ENCODE data around the gene GALNT18. TPM values are rescaled to one million over a fixed set of nuclear protein-coding genes. Genes with fewer than 3 reads are reported as not detected.

The GALNT18 gene
- total RNA-seq, 2 experiments from 2014 or later = 6.8 to 7.4 TPM

DNA sequence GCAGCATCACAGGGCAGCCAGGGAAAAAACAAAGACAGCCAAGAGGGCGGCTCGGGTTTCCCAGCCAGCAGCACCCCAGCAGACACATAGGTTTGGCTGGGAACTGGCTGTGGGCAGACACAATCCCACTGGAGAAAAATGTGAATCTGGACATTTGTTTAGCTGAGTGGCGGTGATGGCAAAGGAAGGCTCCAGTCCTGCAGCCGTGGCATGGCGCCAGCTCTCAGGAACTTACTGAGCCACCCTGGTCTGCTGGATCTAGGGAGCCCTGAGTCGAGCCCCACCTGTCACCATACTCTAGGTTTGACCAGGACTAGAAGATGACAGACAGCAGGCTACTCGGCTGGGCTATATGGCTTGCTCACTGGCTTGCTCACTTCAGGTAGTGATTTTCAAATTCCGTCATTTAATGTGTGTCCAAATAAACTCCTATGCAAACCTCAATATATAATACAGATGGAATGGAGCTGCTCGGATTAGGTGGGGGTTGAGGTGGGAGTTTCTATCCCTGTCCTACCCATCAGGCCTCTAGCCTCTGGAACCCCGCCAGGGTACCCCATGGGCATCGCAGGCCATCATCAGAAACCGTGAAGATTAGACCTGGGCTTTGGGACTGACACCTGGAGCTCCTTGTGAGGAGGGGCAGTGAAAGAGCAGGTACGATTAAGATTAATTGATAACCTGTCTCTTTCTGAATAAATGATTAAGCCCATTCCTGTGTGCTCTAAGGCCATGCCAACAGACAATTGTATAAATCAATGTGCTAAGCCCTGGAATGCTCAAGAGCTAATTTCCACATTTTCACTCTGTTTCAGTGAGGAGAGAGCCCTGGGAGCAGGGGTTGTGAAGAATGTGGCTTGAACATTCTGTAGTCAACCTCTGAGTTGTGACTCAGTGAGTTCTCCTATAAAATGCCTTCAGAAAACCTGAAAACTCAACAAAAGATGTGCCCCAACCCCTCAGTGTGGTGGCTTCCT lies 42.5 kb downstream of the GALNT18 start:
- TF ChIP-seq, protein P1, sequence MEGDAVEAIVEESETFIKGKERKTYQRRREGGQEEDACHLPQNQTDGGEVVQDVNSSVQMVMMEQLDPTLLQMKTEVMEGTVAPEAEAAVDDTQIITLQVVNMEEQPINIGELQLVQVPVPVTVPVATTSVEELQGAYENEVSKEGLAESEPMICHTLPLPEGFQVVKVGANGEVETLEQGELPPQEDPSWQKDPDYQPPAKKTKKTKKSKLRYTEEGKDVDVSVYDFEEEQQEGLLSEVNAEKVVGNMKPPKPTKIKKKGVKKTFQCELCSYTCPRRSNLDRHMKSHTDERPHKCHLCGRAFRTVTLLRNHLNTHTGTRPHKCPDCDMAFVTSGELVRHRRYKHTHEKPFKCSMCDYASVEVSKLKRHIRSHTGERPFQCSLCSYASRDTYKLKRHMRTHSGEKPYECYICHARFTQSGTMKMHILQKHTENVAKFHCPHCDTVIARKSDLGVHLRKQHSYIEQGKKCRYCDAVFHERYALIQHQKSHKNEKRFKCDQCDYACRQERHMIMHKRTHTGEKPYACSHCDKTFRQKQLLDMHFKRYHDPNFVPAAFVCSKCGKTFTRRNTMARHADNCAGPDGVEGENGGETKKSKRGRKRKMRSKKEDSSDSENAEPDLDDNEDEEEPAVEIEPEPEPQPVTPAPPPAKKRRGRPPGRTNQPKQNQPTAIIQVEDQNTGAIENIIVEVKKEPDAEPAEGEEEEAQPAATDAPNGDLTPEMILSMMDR (IDR thresholded peaks at IDR 0.05) = no peak
- DNase-seq (no peak), ATAC-seq (no peak)
- intact Hi-C loops (cut with micrococcal nuclease) = no loop called here
- Mint-ChIP-seq H3K4me1 (ENCODE audit: low read depth) (no peaks in the 10 kb centered on the region), H3K36me3 (ENCODE audit: low read depth) (no peaks in the 10 kb centered on the region), H3K27me3 (no peaks in the 10 kb centered on the region), H3K27ac (no peak overlapping the region), H3K9me3 (no peaks in the 10 kb centered on the region), H3K4me3 (no peak overlapping the region)
- POLR2A ChIA-PET = no interaction called here
- CTCF ChIA-PET = no interaction called here

DNA sequence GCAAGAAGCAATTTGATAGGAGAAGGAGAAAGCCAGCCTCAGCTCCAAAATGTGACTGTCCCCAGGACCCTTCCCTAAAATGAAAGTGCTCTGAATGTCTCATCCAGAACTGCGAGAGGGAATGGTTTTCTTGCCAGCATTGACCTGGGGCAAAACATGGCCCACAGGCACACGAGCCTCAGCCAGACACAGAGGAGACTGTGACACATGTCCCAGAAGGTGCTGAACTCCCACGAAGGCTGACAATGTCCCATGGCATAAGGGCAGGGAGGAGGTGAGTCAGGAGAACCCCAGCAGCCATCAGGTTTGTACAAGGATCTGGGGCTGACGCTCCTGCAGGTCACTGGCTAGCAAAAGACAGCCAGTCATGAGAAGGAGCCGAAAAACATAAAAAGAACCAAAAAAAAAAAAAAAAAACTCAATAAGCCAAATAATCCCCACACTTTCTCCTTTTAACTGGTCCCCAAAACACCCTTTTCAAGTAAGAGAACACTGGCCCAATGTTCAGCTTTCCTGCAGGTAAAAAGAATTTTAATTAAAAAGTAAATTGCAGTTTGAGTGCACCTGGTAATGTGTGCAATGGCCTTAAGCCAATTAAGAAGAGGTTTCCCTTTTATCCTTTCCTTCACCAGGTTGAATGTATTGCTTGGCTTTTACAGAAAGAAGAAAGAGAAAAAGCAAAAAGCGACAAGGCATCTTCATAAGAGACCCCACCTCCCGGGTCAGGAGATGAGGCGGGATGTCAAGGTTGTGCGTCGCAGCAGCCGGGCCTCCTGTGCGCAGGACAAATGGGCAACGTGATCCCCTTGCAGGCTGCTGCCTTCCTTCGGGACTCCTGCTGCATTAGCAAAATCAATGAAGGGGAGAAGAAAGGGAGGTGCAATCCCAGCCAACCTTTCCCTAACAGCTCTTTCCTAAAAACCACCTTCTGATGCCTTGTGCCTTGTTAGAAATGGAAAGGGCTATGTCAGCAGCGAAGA lies 43.6 kb downstream of the GALNT18 start:
- intact Hi-C loops (cut with micrococcal nuclease) = no loop called here
- POLR2A ChIA-PET = no interaction called here
- no peaks in the 10 kb centered on the region for H3K27me3 Mint-ChIP-seq
- ATAC-seq (no peak), DNase-seq (no peak)
- CTCF ChIA-PET = no interaction called here
- no peaks in the 10 kb centered on the region for H3K9me3 Mint-ChIP-seq
- H3K27ac Mint-ChIP-seq = no peak overlapping the region
- no peaks in the 10 kb centered on the region for H3K4me1 Mint-ChIP-seq (ENCODE audit: low read depth)
- no peaks in the 10 kb centered on the region for H3K36me3 Mint-ChIP-seq (ENCODE audit: low read depth)
- H3K4me3 Mint-ChIP-seq = no peak overlapping the region
- TF ChIP-seq, protein P1 (IDR thresholded peaks at IDR 0.05) = no peak

DNA sequence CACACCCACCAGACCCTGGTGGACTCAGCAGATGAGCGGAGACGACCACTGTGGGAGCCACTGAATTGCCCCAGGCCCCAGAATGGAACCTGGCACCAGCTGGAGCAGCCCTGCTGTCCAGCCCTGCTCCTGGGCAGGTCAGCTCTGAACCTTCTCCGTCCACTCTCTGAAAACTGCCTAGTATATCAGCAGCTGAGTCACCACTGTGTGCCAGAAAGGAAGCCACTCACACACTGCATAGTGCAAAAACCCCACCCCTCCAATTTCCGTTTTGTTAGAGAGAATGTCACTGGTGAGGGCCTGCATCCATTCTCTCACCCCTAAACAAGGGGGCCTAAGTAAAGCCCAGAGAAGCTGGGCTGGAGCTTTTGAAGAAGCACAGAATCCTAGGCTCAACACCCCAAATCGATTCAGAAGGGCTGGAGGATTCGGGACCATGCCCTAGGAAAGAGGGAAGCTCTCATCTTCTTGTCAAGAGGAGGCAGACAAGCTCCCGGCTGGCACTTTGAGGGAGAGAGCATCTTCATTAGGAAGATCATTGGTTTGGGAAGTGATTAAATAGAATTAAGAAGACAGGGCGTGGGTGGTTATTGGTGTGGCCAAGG lies 44.5 kb downstream of the GALNT18 start:
- no peaks in the 10 kb centered on the region for H3K4me1 Mint-ChIP-seq (ENCODE audit: low read depth)
- H3K9me3 Mint-ChIP-seq = no peaks in the 10 kb centered on the region
- CTCF ChIA-PET = no interaction called here
- DNase-seq (no peak), ATAC-seq (no peak)
- H3K27me3 Mint-ChIP-seq = no peaks in the 10 kb centered on the region
- TF ChIP-seq, protein P1 (IDR thresholded peaks at IDR 0.05) = no peak
- H3K36me3 Mint-ChIP-seq (ENCODE audit: low read depth) = no peaks in the 10 kb centered on the region
- intact Hi-C loops (cut with micrococcal nuclease) = no loop called here
- POLR2A ChIA-PET = no interaction called here
- no peak overlapping the region for H3K4me3 Mint-ChIP-seq
- H3K27ac Mint-ChIP-seq = no peak overlapping the region

DNA sequence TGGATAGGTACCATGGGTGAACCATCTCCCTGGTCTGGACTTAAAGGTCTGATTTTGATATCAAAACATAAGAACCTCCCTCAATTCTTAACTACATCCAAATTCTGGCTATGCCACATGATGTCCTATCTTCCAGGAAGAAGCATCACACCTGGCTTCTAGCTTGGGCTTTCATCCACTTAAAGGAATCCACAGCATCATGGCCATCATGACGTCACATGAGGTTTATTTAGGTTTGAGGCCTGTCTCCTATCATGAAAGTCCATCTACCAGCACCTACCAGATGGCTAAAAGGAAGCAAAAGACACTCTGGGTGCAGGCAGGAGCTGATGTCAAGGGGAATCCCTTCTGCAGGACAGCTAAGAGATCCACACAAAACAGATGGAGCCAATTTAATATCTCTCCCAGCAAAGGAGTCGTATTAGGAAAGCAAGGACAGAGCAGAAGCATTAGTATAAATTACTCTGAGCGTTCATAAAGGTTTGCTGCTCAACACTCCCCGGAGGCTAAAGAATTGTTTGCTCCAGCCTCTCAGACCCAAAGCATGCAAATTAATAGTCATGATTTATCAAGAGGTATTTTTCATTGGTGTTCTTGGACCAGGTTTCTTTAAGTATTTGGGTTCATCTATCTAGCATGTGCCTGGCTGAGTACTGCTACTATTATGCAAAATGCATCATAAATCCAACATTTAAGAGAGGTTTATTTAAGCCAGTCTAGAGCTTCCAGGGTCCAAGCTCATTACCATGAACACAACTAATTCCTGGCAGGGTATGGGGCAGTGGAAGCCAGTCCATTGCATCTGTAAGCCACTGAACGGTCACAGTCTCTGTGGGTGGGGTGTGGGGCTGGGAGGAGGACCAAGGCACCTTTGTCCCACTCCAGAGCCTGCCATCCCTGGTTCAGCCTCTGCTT lies 47.2 kb downstream of the GALNT18 start:
- Mint-ChIP-seq H3K9me3 (no peaks in the 10 kb centered on the region), H3K36me3 (ENCODE audit: low read depth) (no peaks in the 10 kb centered on the region), H3K4me1 (ENCODE audit: low read depth) (no peaks in the 10 kb centered on the region), H3K4me3 (no peak overlapping the region), H3K27ac (no peak overlapping the region), H3K27me3 (peaks cover 5% of the 10 kb centered on the region)
- ChIA-PET CTCF (no interaction called here), POLR2A (no interaction called here)
- no peak for ATAC-seq
- DNase-seq = no peak
- TF ChIP-seq, protein P1 (IDR thresholded peaks at IDR 0.05) = no peak
- intact Hi-C loops (cut with micrococcal nuclease) = no loop called here
